Skin of body (tissue), 2 donors: ENCODE measurements around the gene LIMA1. TPM values are rescaled to one million over a fixed set of nuclear protein-coding genes. Genes with fewer than 3 reads are reported as not detected.
A peak's percentile ranks its signal among the peaks of the same experiment; 100 is the strongest.
"Not testable (repeated sequence)": the region's sequence is repeated elsewhere in the genome, so short reads cannot be mapped to it uniquely, and the experiment has no call there.

ENCODE experiments used
- DNase-seq: peaks from one replicate; lab custom pipeline; 2025; lab: John Stamatoyannopoulos, UW
- total RNA-seq: library from RNA; depleted of rRNA; stranded (reverse); fragments of >200 nt; gene quantifications from one replicate; pipeline ENCODE4 v1.2.3, GENCODE V29; 2014

Gene LIMA1
- total RNA-seq, 1 donor from 2014 or later, result 84.0 TPM

GRCh38 chr12:50248411-50248810 lies 34.9 kb downstream of the LIMA1 start:
- DNase-seq, result no peak

GRCh38 chr12:50247665-50248064 lies 35.7 kb downstream of the LIMA1 start:
- not testable (repeated sequence) for DNase-seq

GRCh38 chr12:50246873-50247612 lies 36.3 kb downstream of the LIMA1 start:
- DNase-seq, result no peak

- no peak for DNase-seq
Measured at GRCh38 chr12:50246197-50246865, 37.0 kb downstream of the LIMA1 start.

GRCh38 chr12:50243507-50243906 lies 39.8 kb downstream of the LIMA1 start:
- DNase-seq, result no peak

- no peak for DNase-seq
Measured at GRCh38 chr12:50242751-50243191, 40.5 kb downstream of the LIMA1 start.

GRCh38 chr12:50241178-50241577 lies 42.1 kb downstream of the LIMA1 start:
- no peak for DNase-seq

GRCh38 chr12:50240792-50241114 lies 42.6 kb downstream of the LIMA1 start:
- no peak for DNase-seq

- peak; percentile 84 for DNase-seq
Measured at GRCh38 chr12:50240096-50240791, 43.1 kb downstream of the LIMA1 start.

GRCh38 chr12:50239355-50239891 lies 43.9 kb downstream of the LIMA1 start:
- no peak for DNase-seq

GRCh38 chr12:50234347-50234746 lies 49.0 kb downstream of the LIMA1 start:
- no peak for DNase-seq

GRCh38 chr12:50232771-50233209 lies 50.5 kb downstream of the LIMA1 start:
- no peak for DNase-seq

- DNase-seq, result no peak
Measured at GRCh38 chr12:50232206-50232605, 51.1 kb downstream of the LIMA1 start.

GRCh38 chr12:50231346-50231745 lies 52.0 kb downstream of the LIMA1 start:
- no peak for DNase-seq

- no peak for DNase-seq
Measured at GRCh38 chr12:50230217-50230616, 53.1 kb downstream of the LIMA1 start.

- DNase-seq, result no peak
Measured at GRCh38 chr12:50224026-50224692, 59.2 kb downstream of the LIMA1 start.

- peak; percentile 95 for DNase-seq
Measured at GRCh38 chr12:50222275-50222783, 61.0 kb downstream of the LIMA1 start.

- peak; percentile 99 for DNase-seq
Measured at GRCh38 chr12:50221228-50222008, 61.9 kb downstream of the LIMA1 start.

GRCh38 chr12:50220363-50220995 lies 62.8 kb downstream of the LIMA1 start:
- peak; percentile 77 for DNase-seq

GRCh38 chr12:50219544-50219943 lies 63.8 kb downstream of the LIMA1 start:
- DNase-seq, result no peak
